SJSA1 (cell line): ENCODE measurements around the gene CDCA7. TPM values are rescaled to one million over a fixed set of nuclear protein-coding genes. Genes with fewer than 3 reads are reported as not detected.
"Not testable (repeated sequence)": the region's sequence is repeated elsewhere in the genome, so short reads cannot be mapped to it uniquely, and the experiment has no call there.

Source experiments
- DNase-seq, 2 experiments: peaks; one replicate each; pipeline ENCODE4 v3.0.0-alpha.2; 2015 to 2020; ENCODE audit warnings: low spot score in 2 of 2, low read depth in 1 of 2
- H3K27ac ChIP-seq: fragments of 250-450 bp; sonication (Bioruptor Pico); 2 replicates; pipeline ENCODE4 v1.5.1; 2020; ENCODE audit warnings: mild to moderate bottlenecking, moderate library complexity
- H3K27me3 ChIP-seq: fragments of 250-450 bp; sonication (Bioruptor Pico); replicated peaks from 2 replicates; pipeline ENCODE4 v1.5.1; 2020; ENCODE audit warnings: mild to moderate bottlenecking, moderate library complexity
- H3K36me3 ChIP-seq: fragments of 250-450 bp; sonication (Bioruptor Pico); 2 replicates; pipeline ENCODE4 v1.5.1; 2020; ENCODE audit warnings: mild to moderate bottlenecking
- H3K4me1 ChIP-seq: fragments of 250-450 bp; sonication (Bioruptor Pico); replicated peaks from 2 replicates; pipeline ENCODE4 v1.6.1; 2021; ENCODE audit warnings: mild to moderate bottlenecking
- H3K4me3 ChIP-seq: fragments of 250-450 bp; sonication (Bioruptor Pico); 2 replicates; pipeline ENCODE4 v1.5.1; 2020; ENCODE audit warnings: mild to moderate bottlenecking
- H3K9me3 ChIP-seq: fragments of 250-450 bp; sonication (Bioruptor Pico); replicated peaks from 2 replicates; pipeline ENCODE4 v1.5.1; 2020; ENCODE audit warnings: mild to moderate bottlenecking
- total RNA-seq: library from RNA; depleted of rRNA; stranded (reverse); fragments of >200 nt; shearing (Covaris generic); gene quantifications from 2 replicates; pipeline ENCODE4 v1.2.3, GENCODE V29; 2014

Gene CDCA7
- total RNA-seq, 1 experiment from 2014 or later: 60.7 TPM

GRCh38 chr2:173400760-173401159 lies 46.1 kb downstream of the CDCA7 start:
- H3K27ac ChIP-seq: no peak overlapping the region

GRCh38 chr2:173401716-173402326 lies 47.1 kb downstream of the CDCA7 start:
- Histone ChIP-seq H3K9me3 (no peaks in the 10 kb centered on the region), H3K4me1 (peaks cover 43% of the 10 kb centered on the region), H3K36me3 (no peaks in the 10 kb centered on the region), H3K27me3 (no peaks in the 10 kb centered on the region), H3K27ac (no peak overlapping the region), H3K4me3 (peak overlapping the region; percentile 13; the same call in 1 of the 2 replicates)
- DNase-seq: no peak

More at GRCh38 chr2:173400760-173401159, 46.1 kb downstream of the CDCA7 start:
- peaks cover 35% of the 10 kb centered on the region for H3K4me1 ChIP-seq
- DNase-seq: no peak
- no peak overlapping the region for H3K4me3 ChIP-seq
- no peaks in the 10 kb centered on the region for H3K36me3 ChIP-seq
- H3K27me3 ChIP-seq: no peaks in the 10 kb centered on the region
- H3K9me3 ChIP-seq: no peaks in the 10 kb centered on the region

- H3K27me3 ChIP-seq: no peaks in the 10 kb centered on the region
- no peaks in the 10 kb centered on the region for H3K36me3 ChIP-seq
- peak; percentile 61 to 83 for DNase-seq
- no peak overlapping the region for H3K27ac ChIP-seq
- 0 out of 2 replicates have a peak overlapping the region, but pooled peaks have one; percentile 9 for H3K4me3 ChIP-seq
- peaks cover 47% of the 10 kb centered on the region for H3K4me1 ChIP-seq
- no peaks in the 10 kb centered on the region for H3K9me3 ChIP-seq
Measured at GRCh38 chr2:173402405-173402974, 47.8 kb downstream of the CDCA7 start.

- no peaks in the 10 kb centered on the region for H3K27me3 ChIP-seq
- no peak overlapping the region for H3K4me3 ChIP-seq
- H3K36me3 ChIP-seq: no peaks in the 10 kb centered on the region
- DNase-seq: peak; percentile 91 to 98
- peak overlapping the region; percentile 0; the same call in 1 of the 2 replicates for H3K27ac ChIP-seq
- no peaks in the 10 kb centered on the region for H3K9me3 ChIP-seq
- H3K4me1 ChIP-seq: peaks cover 50% of the 10 kb centered on the region
Measured at GRCh38 chr2:173404841-173405750, 50.4 kb downstream of the CDCA7 start.

- no peak overlapping the region for H3K27ac ChIP-seq
- H3K4me1 ChIP-seq: peaks cover 47% of the 10 kb centered on the region
- H3K4me3 ChIP-seq: no peak overlapping the region
- H3K27me3 ChIP-seq: no peaks in the 10 kb centered on the region
- H3K36me3 ChIP-seq: no peaks in the 10 kb centered on the region
- H3K9me3 ChIP-seq: no peaks in the 10 kb centered on the region
- no peak for DNase-seq
Measured at GRCh38 chr2:173407176-173407575, 52.5 kb downstream of the CDCA7 start.

GRCh38 chr2:173407646-173408045 lies 53.0 kb downstream of the CDCA7 start:
- no peak overlapping the region for H3K27ac ChIP-seq
- no peaks in the 10 kb centered on the region for H3K9me3 ChIP-seq
- H3K36me3 ChIP-seq: no peaks in the 10 kb centered on the region
- H3K4me3 ChIP-seq: no peak overlapping the region
- no peak for DNase-seq
- H3K4me1 ChIP-seq: peaks cover 42% of the 10 kb centered on the region
- H3K27me3 ChIP-seq: no peaks in the 10 kb centered on the region

GRCh38 chr2:173410579-173410978 lies 55.9 kb downstream of the CDCA7 start:
- Histone ChIP-seq H3K36me3 (no peaks in the 10 kb centered on the region), H3K4me3 (no peak overlapping the region), H3K4me1 (peaks cover 31% of the 10 kb centered on the region), H3K27me3 (no peaks in the 10 kb centered on the region), H3K27ac (no peak overlapping the region), H3K9me3 (no peaks in the 10 kb centered on the region)
- DNase-seq: peak in 1 of 2 experiments; percentile 31

GRCh38 chr2:173412628-173413027 lies 58.0 kb downstream of the CDCA7 start:
- DNase-seq: no peak
- peaks cover 17% of the 10 kb centered on the region for H3K4me1 ChIP-seq
- no peak overlapping the region for H3K4me3 ChIP-seq
- H3K27me3 ChIP-seq: no peaks in the 10 kb centered on the region
- no peaks in the 10 kb centered on the region for H3K9me3 ChIP-seq
- no peak overlapping the region for H3K27ac ChIP-seq
- H3K36me3 ChIP-seq: no peaks in the 10 kb centered on the region

- H3K4me3 ChIP-seq: no peak overlapping the region
- H3K9me3 ChIP-seq: no peaks in the 10 kb centered on the region
- peaks cover 15% of the 10 kb centered on the region for H3K4me1 ChIP-seq
- peak in 1 of 2 experiments; percentile 59 for DNase-seq
- no peaks in the 10 kb centered on the region for H3K36me3 ChIP-seq
- no peaks in the 10 kb centered on the region for H3K27me3 ChIP-seq
- H3K27ac ChIP-seq: 0 out of 2 replicates have a peak overlapping the region, but pooled peaks have one; percentile 16
Measured at GRCh38 chr2:173414823-173415322, 60.2 kb downstream of the CDCA7 start.

GRCh38 chr2:173415431-173416381 lies 61.0 kb downstream of the CDCA7 start:
- Histone ChIP-seq H3K27me3 (no peaks in the 10 kb centered on the region), H3K4me3 (no peak overlapping the region), H3K9me3 (no peaks in the 10 kb centered on the region), H3K4me1 (peaks cover 12% of the 10 kb centered on the region), H3K36me3 (no peaks in the 10 kb centered on the region), H3K27ac (0 out of 2 replicates have a peak overlapping the region, but pooled peaks have one; percentile 16)
- no peak for DNase-seq

GRCh38 chr2:173416415-173417152 lies 61.9 kb downstream of the CDCA7 start:
- DNase-seq, H3K27ac ChIP-seq, H3K27me3 ChIP-seq, H3K4me3 ChIP-seq, H3K4me1 ChIP-seq, H3K36me3 ChIP-seq, H3K9me3 ChIP-seq: not testable (repeated sequence)

GRCh38 chr2:173417341-173417740 lies 62.7 kb downstream of the CDCA7 start:
- Histone ChIP-seq H3K4me1 (peaks cover 9% of the 10 kb centered on the region), H3K27me3 (no peaks in the 10 kb centered on the region), H3K9me3 (no peaks in the 10 kb centered on the region), H3K4me3 (no peak overlapping the region), H3K36me3 (no peaks in the 10 kb centered on the region), H3K27ac (no peak overlapping the region)
- no peak for DNase-seq
